H9 (cell line): ENCODE results near the gene VPREB3. TPM values are rescaled to one million over a fixed set of nuclear protein-coding genes. Genes with fewer than 3 reads are reported as not detected.

Source experiments
- DNase-seq: peaks from one replicate; pipeline ENCODE4 v3.0.0-alpha.2; 2017
- H2AFZ ChIP-seq: one replicate; pipeline ENCODE4 v1.6.1; 2013; ENCODE audit warnings: mild to moderate bottlenecking, low read length, control low read depth, moderate library complexity
- H2AK5ac ChIP-seq: 2 replicates; pipeline ENCODE4 v1.6.1; 2013; ENCODE audit warnings: low read length, control low read depth, mixed read lengths; ENCODE audit not compliant: insufficient read length
- H2BK120ac ChIP-seq: one replicate; pipeline ENCODE4 v1.6.1; 2013; ENCODE audit warnings: low read depth, mild to moderate bottlenecking, low read length, control low read depth, inconsistent platforms; ENCODE audit not compliant: poor library complexity, severe bottlenecking
- H2BK12ac ChIP-seq: 2 replicates; pipeline ENCODE4 v1.6.1; 2013; ENCODE audit warnings: low read length, control low read depth, mixed read lengths, low read depth; ENCODE audit not compliant: insufficient read length
- H2BK15ac ChIP-seq: 2 replicates; pipeline ENCODE4 v1.6.1; 2013; ENCODE audit warnings: low read depth, low read length, control low read depth
- H2BK20ac ChIP-seq: one replicate; pipeline ENCODE4 v1.6.1; 2013; ENCODE audit warnings: low read depth, mild to moderate bottlenecking, low read length, control low read depth, inconsistent platforms; ENCODE audit not compliant: poor library complexity, severe bottlenecking
- H2BK5ac ChIP-seq: 2 replicates; pipeline ENCODE4 v1.6.1; 2013; ENCODE audit warnings: low read length, control low read depth, mixed read lengths; ENCODE audit not compliant: insufficient read length
- H3K14ac ChIP-seq: 2 replicates; pipeline ENCODE4 v1.6.1; 2013; ENCODE audit warnings: low read length, control low read depth; ENCODE audit not compliant: insufficient read depth
- H3K18ac ChIP-seq: 2 replicates; pipeline ENCODE4 v1.6.1; 2013; ENCODE audit warnings: low read depth, mild to moderate bottlenecking, mixed read lengths, low read length, control low read depth; ENCODE audit not compliant: insufficient read length
- H3K23ac ChIP-seq: 2 replicates; pipeline ENCODE4 v1.6.1; 2013; ENCODE audit warnings: low read length, control low read depth, mixed read lengths, low read depth; ENCODE audit not compliant: insufficient read length
- H3K23me2 ChIP-seq: 2 replicates; pipeline ENCODE4 v1.6.1; 2013; ENCODE audit warnings: low read depth, mild to moderate bottlenecking, mixed read lengths, low read length, control low read depth; ENCODE audit not compliant: insufficient read length, poor library complexity, severe bottlenecking
- H3K27ac ChIP-seq: 2 replicates; pipeline ENCODE4 v1.5.1; 2013; ENCODE audit warnings: low read length, control low read depth, mixed read lengths, low read depth; ENCODE audit not compliant: insufficient read length
- H3K27me3 ChIP-seq: 2 replicates; pipeline ENCODE4 v1.6.1; 2013; ENCODE audit warnings: low read length, control low read depth, inconsistent platforms; ENCODE audit not compliant: insufficient read depth
- H3K4ac ChIP-seq: 2 replicates; pipeline ENCODE4 v1.6.1; 2013; ENCODE audit warnings: low read depth, mild to moderate bottlenecking, control low read depth, inconsistent platforms, low read length, moderate library complexity
- H3K4me1 ChIP-seq: 2 replicates; pipeline ENCODE4 v1.6.1; 2013; ENCODE audit warnings: low read length, control low read depth, inconsistent platforms; ENCODE audit not compliant: insufficient read depth
- H3K4me2 ChIP-seq: 2 replicates; pipeline ENCODE4 v1.6.1; 2013; ENCODE audit warnings: low read length, control low read depth, mixed read lengths; ENCODE audit not compliant: insufficient read length, insufficient read depth
- H3K56ac ChIP-seq: 2 replicates; pipeline ENCODE4 v1.6.1; 2013; ENCODE audit warnings: low read depth, mild to moderate bottlenecking, mixed read lengths, low read length, control low read depth; ENCODE audit not compliant: insufficient read length
- H3K79me1 ChIP-seq: 2 replicates; pipeline ENCODE4 v1.6.1; 2013; ENCODE audit warnings: low read depth, mild to moderate bottlenecking, moderate library complexity, low read length, control low read depth, inconsistent platforms; ENCODE audit not compliant: insufficient read depth, poor library complexity, severe bottlenecking
- H3K79me2 ChIP-seq: 2 replicates; pipeline ENCODE4 v1.6.1; 2013; ENCODE audit warnings: low read length, control low read depth, inconsistent platforms; ENCODE audit not compliant: insufficient read depth
- H3K9ac ChIP-seq: 2 replicates; pipeline ENCODE4 v1.6.1; 2013; ENCODE audit warnings: low read length, control low read depth, mixed read lengths; ENCODE audit not compliant: insufficient read length; ENCODE audit errors: extremely low read depth
- H3K9me3 ChIP-seq: one replicate; pipeline ENCODE4 v1.6.1; 2013; ENCODE audit warnings: low read depth, low read length, inconsistent platforms; ENCODE audit not compliant: control insufficient read depth
- H3T11ph ChIP-seq: one replicate; pipeline ENCODE4 v1.6.1; 2013; ENCODE audit warnings: mild to moderate bottlenecking, low read length, control low read depth, inconsistent platforms
- H4K20me1 ChIP-seq: one replicate; pipeline ENCODE4 v1.6.1; 2013; ENCODE audit not compliant: control insufficient read depth, insufficient read length, insufficient read depth
- H4K5ac ChIP-seq: 2 replicates; pipeline ENCODE4 v1.6.1; 2013; ENCODE audit warnings: low read depth, mild to moderate bottlenecking, mixed read lengths, low read length, control low read depth; ENCODE audit not compliant: insufficient read length
- H4K8ac ChIP-seq: replicated peaks from 2 replicates; pipeline ENCODE4 v1.6.1; 2013; ENCODE audit warnings: low read length, control low read depth, mixed read lengths, low read depth; ENCODE audit not compliant: insufficient read length
- H4K91ac ChIP-seq: 2 replicates; pipeline ENCODE4 v1.6.1; 2013; ENCODE audit warnings: low read depth, mild to moderate bottlenecking, moderate library complexity, mixed read lengths, low read length, control low read depth; ENCODE audit not compliant: insufficient read length
- H3K27ac Mint-ChIP-seq, 3 experiments: 2 replicates in 2 of 3; 3 replicates in 1 of 3; pipeline ENCODE4 v1.8.0; 2020 to 2021; ENCODE audit warnings: mixed read lengths in 3 of 3, mild to moderate bottlenecking in 1 of 3, moderate library complexity in 1 of 3
- H3K27me3 Mint-ChIP-seq: 2 replicates; pipeline ENCODE4 v1.8.0; 2021; ENCODE audit warnings: low read depth, mild to moderate bottlenecking, moderate library complexity, mixed read lengths
- H3K36me3 Mint-ChIP-seq, 3 experiments: 2 replicates in 2 of 3; 3 replicates in 1 of 3; pipeline ENCODE4 v1.8.0; 2020 to 2021; ENCODE audit warnings: low read depth in 3 of 3, mixed read lengths in 3 of 3; ENCODE audit not compliant: insufficient read depth in 1 of 3
- H3K4me1 Mint-ChIP-seq, 2 experiments: 2 replicates each; pipeline ENCODE4 v1.8.0; 2020; ENCODE audit warnings: mixed read lengths in 2 of 2
- H3K4me3 Mint-ChIP-seq, 2 experiments: 2 replicates in 1 of 2; 3 replicates in 1 of 2; pipeline ENCODE4 v1.8.0; 2020 to 2021; ENCODE audit warnings: mild to moderate bottlenecking in 2 of 2, mixed read lengths in 2 of 2, moderate library complexity in 1 of 2
- H3K9me3 Mint-ChIP-seq, 2 experiments: 2 replicates in 1 of 2; 3 replicates in 1 of 2; pipeline ENCODE4 v1.8.0; 2020; ENCODE audit warnings: mild to moderate bottlenecking in 2 of 2, mixed read lengths in 2 of 2, moderate library complexity in 1 of 2
- CTCF ChIP-seq: fragments of 200-600 bp; sonication (generic); conservative IDR thresholded peaks from 3 replicates; pipeline ENCODE4 v1.8.0; 2021; ENCODE audit warnings: antibody characterized with exemption, mild to moderate bottlenecking
- WGBS: extraction: QIAGEN DNeasy Blood & Tissue Kit; methylation state at CpG from one replicate; pipeline ENCODE4 v1.1.7; 2013; ENCODE audit warnings: missing lambda C conversion rate, low lambda C conversion rate, mixed read lengths; ENCODE audit not compliant: insufficient read length; ENCODE audit errors: extremely low coverage; 5-methylcytosine and 5-hydroxymethylcytosine counted together
- total RNA-seq: library from RNA; stranded (reverse); gene quantifications from 2 replicates; pipeline ENCODE4 v1.2.1, GENCODE V29; 2021

The VPREB3 gene
- total RNA-seq, 1 experiment from 2014 or later = 0.50 TPM

- Mint-ChIP-seq H3K27ac (no peak overlapping the region), H3K4me1 (peaks cover 0 to 6% of the 10 kb centered on the region in 2 experiments; a peak in 2 of 4 replicates), H3K4me3 (no peak overlapping the region), H3K36me3 (no peaks in the 10 kb centered on the region), H3K27me3 (peaks cover 4% of the 10 kb centered on the region), H3K9me3 (no peaks in the 10 kb centered on the region)
- TF ChIP-seq CTCF = no peak
- no peak overlapping the region for H2BK15ac ChIP-seq
- H3K56ac ChIP-seq = no peak overlapping the region
- H3K4me1 ChIP-seq = no peaks in the 10 kb centered on the region
- no peak overlapping the region for H3K4me2 ChIP-seq
- H3K79me2 ChIP-seq = no peaks in the 10 kb centered on the region
- no peak overlapping the region for H2BK20ac ChIP-seq
- H3K23ac ChIP-seq = no peak overlapping the region
- no peak overlapping the region for H2AK5ac ChIP-seq
- no peak overlapping the region for H3K4ac ChIP-seq
- no peaks in the 10 kb centered on the region for H3K9me3 ChIP-seq
- no peak for DNase-seq
- H4K91ac ChIP-seq = no peak overlapping the region
- H4K20me1 ChIP-seq = no peaks in the 10 kb centered on the region
- H4K8ac ChIP-seq = no peak overlapping the region
- H3K9ac ChIP-seq = no peak overlapping the region
- H2BK12ac ChIP-seq = no peak overlapping the region
- H3K18ac ChIP-seq = no peak overlapping the region
- H3K27me3 ChIP-seq = no peaks in the 10 kb centered on the region
- no peak overlapping the region for H3T11ph ChIP-seq
- no peak overlapping the region for H4K5ac ChIP-seq
- no peak overlapping the region for H3K27ac ChIP-seq
- H3K79me1 ChIP-seq = no peaks in the 10 kb centered on the region
- no peak overlapping the region for H2BK120ac ChIP-seq
- no CpG with 5 or more reads among the region's 6 CpGs for WGBS
- no peak overlapping the region for H2BK5ac ChIP-seq
- peaks cover 3% of the 10 kb centered on the region for H3K23me2 ChIP-seq
- no peak overlapping the region for H3K14ac ChIP-seq
- no peak overlapping the region for H2AFZ ChIP-seq
These were observed 33.4 kb downstream of the VPREB3 start for GRCh38 chr22:23720855-23721254.
